Esophagus squamous epithelium (tissue), 4 donors: Measurements from ENCODE around the gene ZC3H14.

Experiments
- CTCF ChIP-seq, 6 experiments: fragments of 450-650 bp in 4 of 6; fragments of 200-600 bp in 2 of 6; sonication (generic) in 2 of 6; IDR thresholded peaks; one replicate each; pipeline ENCODE4 v1.5.1; 2016 to 2019; ENCODE audit warnings: antibody characterized with exemption in 6 of 6, mild to moderate bottlenecking in 4 of 6, moderate library complexity in 4 of 6
- POLR2A ChIP-seq, 4 donors: fragments of 450-650 bp; IDR thresholded peaks; one replicate each; pipeline ENCODE4 v1.6.1; 2017; ENCODE audit warnings: antibody characterized with exemption in 4 of 4, mild to moderate bottlenecking in 4 of 4, moderate library complexity in 3 of 4

GRCh38 chr14:88562532-88562830 is 356 bp upstream of the ZC3H14 start:
- TF ChIP-seq CTCF (IDR thresholded peaks at IDR 0.05) (no peak), POLR2A (IDR thresholded peaks at IDR 0.05) (no peak)
